ENCODE data around the gene ARID2.

Gene ARID2

GRCh38 chr12:45789025-45789424 lies 59.5 kb downstream of the ARID2 start:
- TF ChIP-seq CTCF (IDR thresholded peaks at IDR 0.05; ENCODE audit: unreplicated experiment in 3 of 3) = no peak

GRCh38 chr12:45794422-45794821 lies 64.9 kb downstream of the ARID2 start:
- no peaks in the 10 kb centered on the region for H3K27me3 Mint-ChIP-seq (ENCODE audit: low read depth)
- no peak overlapping the region for H3K4me3 Mint-ChIP-seq
- peaks cover 19% of the 10 kb centered on the region for H3K36me3 Mint-ChIP-seq (ENCODE audit: low read depth)
- no peak for TF ChIP-seq CTCF (IDR thresholded peaks at IDR 0.05; ENCODE audit: unreplicated experiment in 3 of 3)
- peaks cover 2% of the 10 kb centered on the region for H3K9me3 Mint-ChIP-seq
- no peaks in the 10 kb centered on the region for H3K4me1 Mint-ChIP-seq
- H3K27ac Mint-ChIP-seq = no peak overlapping the region

More at GRCh38 chr12:45789025-45789424, 59.5 kb downstream of the ARID2 start:
- Mint-ChIP-seq H3K9me3 (no peaks in the 10 kb centered on the region), H3K4me3 (no peak overlapping the region), H3K36me3 (ENCODE audit: low read depth) (peaks cover 6% of the 10 kb centered on the region), H3K27me3 (ENCODE audit: low read depth) (no peaks in the 10 kb centered on the region), H3K4me1 (no peaks in the 10 kb centered on the region), H3K27ac (no peak overlapping the region)

- Mint-ChIP-seq H3K27me3 (ENCODE audit: low read depth) (no peaks in the 10 kb centered on the region), H3K27ac (no peak overlapping the region), H3K36me3 (ENCODE audit: low read depth) (peaks cover 51% of the 10 kb centered on the region), H3K9me3 (peaks cover 8% of the 10 kb centered on the region), H3K4me1 (no peaks in the 10 kb centered on the region), H3K4me3 (no peak overlapping the region)
- TF ChIP-seq CTCF (IDR thresholded peaks at IDR 0.05; ENCODE audit: unreplicated experiment in 3 of 3) = no peak
Observed at GRCh38 chr12:45801625-45802024, 72.1 kb downstream of the ARID2 start.

- Mint-ChIP-seq H3K36me3 (ENCODE audit: low read depth) (peaks cover 51% of the 10 kb centered on the region), H3K27me3 (ENCODE audit: low read depth) (no peaks in the 10 kb centered on the region)
Observed at GRCh38 chr12:45803111-45803510, 73.6 kb downstream of the ARID2 start.

GRCh38 chr12:45816652-45817051 lies 87.1 kb downstream of the ARID2 start:
- Mint-ChIP-seq H3K36me3 (ENCODE audit: low read depth) (peaks cover 34% of the 10 kb centered on the region), H3K4me1 (peaks cover 5% of the 10 kb centered on the region), H3K9me3 (no peaks in the 10 kb centered on the region), H3K4me3 (no peak overlapping the region), H3K27me3 (ENCODE audit: low read depth) (no peaks in the 10 kb centered on the region), H3K27ac (no peak overlapping the region)
- no peak for TF ChIP-seq CTCF (IDR thresholded peaks at IDR 0.05; ENCODE audit: unreplicated experiment in 3 of 3)

More at GRCh38 chr12:45803111-45803510, 73.6 kb downstream of the ARID2 start:
- Mint-ChIP-seq H3K9me3 (peaks cover 8% of the 10 kb centered on the region), H3K27ac (peak overlapping the region in 1 of 3 experiments; percentile 46), H3K4me1 (peaks cover 5% of the 10 kb centered on the region), H3K4me3 (no peak overlapping the region)
- no peak for TF ChIP-seq CTCF (IDR thresholded peaks at IDR 0.05; ENCODE audit: unreplicated experiment in 3 of 3)

GRCh38 chr12:45827974-45828373 lies 98.5 kb downstream of the ARID2 start:
- Mint-ChIP-seq H3K36me3 (ENCODE audit: low read depth) (peaks cover 84% of the 10 kb centered on the region), H3K4me3 (no peak overlapping the region), H3K27ac (no peak overlapping the region), H3K27me3 (ENCODE audit: low read depth) (no peaks in the 10 kb centered on the region), H3K9me3 (peaks cover 16% of the 10 kb centered on the region), H3K4me1 (no peaks in the 10 kb centered on the region)
- TF ChIP-seq CTCF (IDR thresholded peaks at IDR 0.05; ENCODE audit: unreplicated experiment in 3 of 3) = no peak

Measured in nephron (organoid).